ENCODE measurements around the gene ACAT2. TPM values are rescaled to one million over a fixed set of nuclear protein-coding genes. Genes with fewer than 3 reads are reported as not detected.
"Not testable (repeated sequence)": the region's sequence is repeated elsewhere in the genome, so short reads cannot be mapped to it uniquely, and the experiment has no call there.

ACAT2 gene
- total RNA-seq, 4 donors from 2014 or later, result 5.6 to 19.6 (median 11.2) TPM

GRCh38 chr6:159715605-159716004, 46.2 kb upstream of the ACAT2 start:
- intact Hi-C loops (cut with DNase I; ENCODE audit: low total_unique reads), result no loop called here
- no peak for TF ChIP-seq POLR2A (IDR thresholded peaks at IDR 0.05)
- TF ChIP-seq CTCF (IDR thresholded peaks at IDR 0.05), result no peak
- no peaks in the 10 kb centered on the region for H3K9me3 ChIP-seq
- DNase-seq, result peak in 1 of 2 donors; percentile 12
- H3K4me1 ChIP-seq, result peaks cover 0 to 9% of the 10 kb centered on the region in 2 donors
- no peaks in the 10 kb centered on the region for H3K27me3 ChIP-seq
- H3K27ac ChIP-seq, result peak overlapping the region; percentile 82 to 90
- no peaks in the 10 kb centered on the region for H3K36me3 ChIP-seq
- H3K4me3 ChIP-seq, result no peak overlapping the region

GRCh38 chr6:159716247-159717096, 45.4 kb upstream of the ACAT2 start:
- TF ChIP-seq CTCF (IDR thresholded peaks at IDR 0.05), result no peak
- peak; percentile 8 to 13 for TF ChIP-seq POLR2A (IDR thresholded peaks at IDR 0.05)
- Histone ChIP-seq H3K27ac (peak overlapping the region; percentile 82 to 90), H3K9me3 (no peaks in the 10 kb centered on the region), H3K4me3 (no peak overlapping the region), H3K36me3 (no peaks in the 10 kb centered on the region), H3K4me1 (peaks cover 0 to 9% of the 10 kb centered on the region in 2 donors), H3K27me3 (no peaks in the 10 kb centered on the region)
- intact Hi-C loops (cut with DNase I; ENCODE audit: low total_unique reads), result no loop called here
- DNase-seq, result peak; percentile 65 to 87

- Histone ChIP-seq H3K9me3 (no peaks in the 10 kb centered on the region), H3K36me3 (no peaks in the 10 kb centered on the region), H3K27ac (no peak overlapping the region), H3K4me1 (peaks cover 0 to 9% of the 10 kb centered on the region in 2 donors), H3K4me3 (no peak overlapping the region), H3K27me3 (no peaks in the 10 kb centered on the region)
- DNase-seq, result no peak
- intact Hi-C loops (cut with DNase I; ENCODE audit: low total_unique reads), result no loop called here
- TF ChIP-seq POLR2A (IDR thresholded peaks at IDR 0.05) (no peak), CTCF (IDR thresholded peaks at IDR 0.05) (no peak)
Observed at GRCh38 chr6:159718634-159719033, 43.2 kb upstream of the ACAT2 start.

GRCh38 chr6:159719287-159719686, 42.6 kb upstream of the ACAT2 start:
- H3K27ac ChIP-seq, result no peak overlapping the region
- H3K4me1 ChIP-seq, result peaks cover 0 to 9% of the 10 kb centered on the region in 2 donors
- TF ChIP-seq POLR2A (IDR thresholded peaks at IDR 0.05) (no peak), CTCF (IDR thresholded peaks at IDR 0.05) (no peak)
- DNase-seq, result no peak
- no peaks in the 10 kb centered on the region for H3K36me3 ChIP-seq
- no peak overlapping the region for H3K4me3 ChIP-seq
- H3K27me3 ChIP-seq, result no peaks in the 10 kb centered on the region
- H3K9me3 ChIP-seq, result no peaks in the 10 kb centered on the region
- intact Hi-C loops (cut with DNase I; ENCODE audit: low total_unique reads), result no loop called here

GRCh38 chr6:159720708-159721107, 41.1 kb upstream of the ACAT2 start:
- TF ChIP-seq POLR2A (IDR thresholded peaks at IDR 0.05) (no peak), CTCF (IDR thresholded peaks at IDR 0.05) (peak in 3 of 4 experiments; percentile 23 to 32 (median 23))
- H3K27me3 ChIP-seq, result no peaks in the 10 kb centered on the region
- intact Hi-C loops (cut with DNase I; ENCODE audit: low total_unique reads), result no loop called here
- H3K27ac ChIP-seq, result no peak overlapping the region
- no peaks in the 10 kb centered on the region for H3K36me3 ChIP-seq
- DNase-seq, result no peak
- no peak overlapping the region for H3K4me3 ChIP-seq
- peaks cover 0 to 10% of the 10 kb centered on the region in 2 donors for H3K4me1 ChIP-seq
- H3K9me3 ChIP-seq, result no peaks in the 10 kb centered on the region

DNA sequence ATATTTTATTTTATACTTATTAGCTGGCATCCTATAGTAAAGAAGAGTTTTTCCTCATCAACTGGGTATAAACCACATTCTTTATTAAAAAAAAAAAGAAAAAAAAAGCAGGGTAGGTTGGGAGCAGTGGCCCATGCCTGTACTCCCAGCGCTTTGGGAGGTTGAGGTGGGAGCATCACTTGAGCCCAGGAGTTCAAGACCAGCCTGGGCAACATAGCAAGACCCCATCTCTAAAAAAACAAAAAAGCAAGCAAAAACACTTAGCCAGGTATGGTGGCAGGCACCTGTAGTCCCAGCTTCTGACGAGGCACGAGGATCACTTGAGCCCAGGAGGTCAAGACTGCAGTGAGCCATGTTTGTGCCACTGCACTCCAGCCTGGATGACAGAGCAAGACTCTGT, 39.9 kb upstream of the ACAT2 start:
- H3K4me3 ChIP-seq; DNase-seq; H3K27me3 ChIP-seq; H3K9me3 ChIP-seq; H3K36me3 ChIP-seq; H3K27ac ChIP-seq; intact Hi-C loops (cut with DNase I; ENCODE audit: low total_unique reads): not testable (repeated sequence)
- peaks cover 0 to 14% of the 10 kb centered on the region in 2 donors for H3K4me1 ChIP-seq
